H1 (cell line): ENCODE results near the gene PLAU. TPM values are rescaled to one million over a fixed set of nuclear protein-coding genes. Genes with fewer than 3 reads are reported as not detected.

Experiments used
- BRCA1 ChIP-seq: IDR thresholded peaks from 2 replicates; pipeline ENCODE4 v1.6.1; 2012; ENCODE audit warnings: low read depth, low read length, improper control_type of control experiment
- RFX5 ChIP-seq: IDR thresholded peaks from 2 replicates; pipeline ENCODE4 v1.6.1; 2011; ENCODE audit warnings: low read depth, low read length, improper control_type of control experiment, borderline replicate concordance
- SIX5 ChIP-seq: IDR thresholded peaks from 2 replicates; pipeline ENCODE4 v1.6.1; 2011; ENCODE audit warnings: mild to moderate bottlenecking, low read depth, low read length
- polyA plus RNA-seq, 7 experiments: library from polyadenylated mRNA; depleted of rRNA in 3 of 7; stranded (reverse) in 5 of 7; unstranded in 2 of 7; fragments of >200 nt in 5 of 7; fragments of 200-250 nt in 2 of 7; gene quantifications; 1 replicate in 5 of 7; 2 replicates in 1 of 7; 4 replicates in 1 of 7; pipeline versions ENCODE4 v1.2.1 to v1.2.3, GENCODE V29; 2011 to 2013; ENCODE audit warnings: missing spikeins in 2 of 7, mixed read lengths in 2 of 7
- total RNA-seq: library from RNA; stranded (reverse); fragmentation: NEBNext Ultra II Directional; extraction: Animal tissue kit (Norgen Biotek cat#: 25700); gene quantifications from 2 replicates; pipeline ENCODE4 v1.2.1, GENCODE V29; 2021

Gene PLAU
- total and polyA plus RNA-seq, 2 of the 8 experiments (the other 6 are each of a cell fraction or from before 2014, with no cell fraction given): 16.2 to 26.1 TPM

DNA sequence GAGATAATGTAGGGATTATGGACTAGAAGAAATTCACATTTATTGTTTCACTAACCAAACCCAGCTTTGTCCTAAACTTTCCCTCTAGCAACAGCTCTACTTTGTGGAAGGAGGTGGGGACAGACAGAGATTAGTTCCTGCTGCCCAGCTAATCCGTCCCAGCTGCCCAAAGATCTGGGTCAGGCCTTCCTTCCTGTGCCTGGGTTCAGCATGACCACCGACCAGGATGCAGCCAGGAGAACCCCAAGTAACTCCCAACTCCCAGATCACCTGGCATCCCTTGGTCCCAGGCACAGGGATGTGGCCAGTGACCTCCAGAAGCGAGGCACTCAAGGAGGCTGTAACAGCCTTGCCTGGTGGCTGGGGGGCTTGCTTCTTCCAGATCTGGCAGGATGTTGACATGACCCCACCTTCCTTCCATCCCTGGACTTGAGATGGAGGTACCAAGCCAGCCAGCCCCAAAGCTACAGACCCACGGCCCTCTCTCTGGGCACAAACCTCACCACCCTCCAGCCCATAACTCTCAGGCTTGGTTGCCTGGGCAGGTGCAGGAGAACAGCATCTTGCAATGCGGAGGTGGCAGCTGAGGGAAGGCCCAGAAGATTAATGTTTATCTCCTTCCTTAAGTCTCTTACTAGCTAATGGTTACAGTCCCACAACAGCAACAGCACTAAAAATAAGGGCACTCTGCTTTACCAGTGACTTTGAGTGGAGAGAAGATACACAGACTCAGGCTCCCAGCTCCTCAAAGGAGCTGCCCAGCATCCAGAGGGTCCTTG is 47.7 kb upstream of the PLAU start (continued):
- TF ChIP-seq SIX5: no peak
- no peak for TF ChIP-seq RFX5
- TF ChIP-seq BRCA1: no peak
